RWPE1 (cell line): ENCODE data around the gene SYT2.

Experiments
- CTCF ChIA-PET: fragments of 350-600 bp; sonication (Branson Sonifier 250); formaldehyde crosslinking; extraction: SDS; loops from one replicate; lab custom pipeline; 2021; lab: Yijun Ruan, JAX
- POLR2A ChIA-PET: fragments of 400-600 bp; formaldehyde crosslinking; extraction: SDS; loops from one replicate; lab custom pipeline; 2020; ENCODE audit warnings: antibody characterized with exemption; ENCODE audit not compliant: low non-redundant PET; lab: Yijun Ruan, JAX
- DNase-seq: peaks from one replicate; pipeline ENCODE4 v3.0.0; 2012; ENCODE audit warnings: low spot score
- H3K27ac ChIP-seq: fragments of 450-650 bp; 2 replicates; pipeline ENCODE4 v1.5.1; 2017
- CTCF ChIP-seq: fragments of 450-650 bp; conservative IDR thresholded peaks from 2 replicates; pipeline ENCODE4 v1.5.1; 2017; ENCODE audit warnings: low read depth, mild to moderate bottlenecking

SYT2 gene

GRCh38 chr1:202689082-202689481 is 21.2 kb downstream of the SYT2 start:
- no peak for TF ChIP-seq CTCF
- no peak overlapping the region for H3K27ac ChIP-seq
- POLR2A ChIA-PET, result no interaction called here
- CTCF ChIA-PET, result interaction anchor here (1.0 kb wide), 1 partner anchor 29 kb away, joined by 4 read pairs; no protein-coding TSS in a partner anchor
- no peak for DNase-seq

GRCh38 chr1:202688401-202688800 is 21.9 kb downstream of the SYT2 start:
- ChIA-PET POLR2A (no interaction called here), CTCF (interaction anchor here (1.0 kb wide), 3 partner anchors 11 to 31 kb away, joined by 3 to 4 read pairs (median 3); no protein-coding TSS in a partner anchor)
- DNase-seq, result no peak
- TF ChIP-seq CTCF, result no peak
- no peak overlapping the region for H3K27ac ChIP-seq

- TF ChIP-seq CTCF, result no peak
- CTCF ChIA-PET, result interaction anchor here (0.6 to 1.0 kb wide), 4 partner anchors 9 to 473 kb away, joined by 3 to 4 read pairs (median 3); no protein-coding TSS in a partner anchor
- POLR2A ChIA-PET, result no interaction called here
Measured at GRCh38 chr1:202687798-202688197, 22.5 kb downstream of the SYT2 start.

GRCh38 chr1:202687370-202687769 is 22.9 kb downstream of the SYT2 start:
- CTCF ChIA-PET, result interaction anchor here (0.6 to 1.2 kb wide), 4 partner anchors 10 to 473 kb away, joined by 3 to 5 read pairs (median 4); no protein-coding TSS in a partner anchor
- DNase-seq, result no peak
- no peak overlapping the region for H3K27ac ChIP-seq
- TF ChIP-seq CTCF, result no peak
- POLR2A ChIA-PET, result no interaction called here

More at GRCh38 chr1:202687798-202688197, 22.5 kb downstream of the SYT2 start:
- no peak for DNase-seq
- no peak overlapping the region for H3K27ac ChIP-seq

GRCh38 chr1:202685641-202686040 is 24.6 kb downstream of the SYT2 start:
- POLR2A ChIA-PET, result no interaction called here
- H3K27ac ChIP-seq, result no peak overlapping the region
- no peak for TF ChIP-seq CTCF
- CTCF ChIA-PET, result interaction anchor here (1.0 kb wide), 1 partner anchor 28 kb away, joined by 4 read pairs; no protein-coding TSS in a partner anchor
- no peak for DNase-seq

- ChIA-PET POLR2A (no interaction called here), CTCF (interaction anchor here (1.0 kb wide), 1 partner anchor 27 kb away, joined by 4 read pairs; no protein-coding TSS in a partner anchor)
- no peak for DNase-seq
- H3K27ac ChIP-seq, result no peak overlapping the region
- TF ChIP-seq CTCF, result no peak
Measured at GRCh38 chr1:202684716-202685115, 25.5 kb downstream of the SYT2 start.
